ENCODE measurements around the gene RASGEF1B.
"Not testable (repeated sequence)": the region's sequence is repeated elsewhere in the genome, so short reads cannot be mapped to it uniquely, and the experiment has no call there.

RASGEF1B gene

GRCh38 chr4:81410680-81411079, 61.0 kb downstream of the RASGEF1B start:
- Histone ChIP-seq H3K4me1 (ENCODE audit: low read length) (peaks cover 4% of the 10 kb centered on the region), H3K9me3 (ENCODE audit: insufficient read depth, low read length) (no peaks in the 10 kb centered on the region), H3K36me3 (replicated peaks; ENCODE audit: low read depth, low read length) (no peaks in the 10 kb centered on the region), H3K9ac (ENCODE audit: low read length) (no peak overlapping the region), H3K27me3 (ENCODE audit: low read depth, low read length) (no peaks in the 10 kb centered on the region), H4K20me1 (ENCODE audit: insufficient read depth, low read length) (no peaks in the 10 kb centered on the region), H3K79me2 (ENCODE audit: low read length) (no peaks in the 10 kb centered on the region), H3K4me3 (ENCODE audit: low read length) (no peak overlapping the region), H3K4me2 (ENCODE audit: low read length) (no peak overlapping the region), H3K27ac (ENCODE audit: low read length) (no peak overlapping the region), H2AFZ (ENCODE audit: low read depth, low read length) (no peak overlapping the region)
- TF ChIP-seq EZH2phosphoT487 (IDR thresholded peaks at IDR 0.05; ENCODE audit: low read depth) (no peak), CTCF (IDR thresholded peaks at IDR 0.05; ENCODE audit: low read depth, low read length) (no peak)

- Histone ChIP-seq H3K9ac (ENCODE audit: low read length) (no peak overlapping the region), H2AFZ (ENCODE audit: low read depth, low read length) (no peak overlapping the region), H3K36me3 (replicated peaks; ENCODE audit: low read depth, low read length) (no peaks in the 10 kb centered on the region), H3K27me3 (ENCODE audit: low read depth, low read length) (no peaks in the 10 kb centered on the region), H3K4me2 (ENCODE audit: low read length) (no peak overlapping the region), H3K4me1 (ENCODE audit: low read length) (peaks cover 7% of the 10 kb centered on the region), H3K79me2 (ENCODE audit: low read length) (no peaks in the 10 kb centered on the region), H3K9me3 (ENCODE audit: insufficient read depth, low read length) (no peaks in the 10 kb centered on the region), H4K20me1 (ENCODE audit: insufficient read depth, low read length) (no peaks in the 10 kb centered on the region), H3K27ac (ENCODE audit: low read length) (no peak overlapping the region), H3K4me3 (ENCODE audit: low read length) (no peak overlapping the region)
- TF ChIP-seq EZH2phosphoT487 (IDR thresholded peaks at IDR 0.05; ENCODE audit: low read depth): no peak
- TF ChIP-seq CTCF (IDR thresholded peaks at IDR 0.05; ENCODE audit: low read depth, low read length): no peak
Measured at GRCh38 chr4:81409836-81410235, 61.9 kb downstream of the RASGEF1B start.

GRCh38 chr4:81408341-81408740, 63.4 kb downstream of the RASGEF1B start:
- no peak overlapping the region for H3K27ac ChIP-seq (ENCODE audit: low read length)
- TF ChIP-seq EZH2phosphoT487 (IDR thresholded peaks at IDR 0.05; ENCODE audit: low read depth) (no peak), CTCF (IDR thresholded peaks at IDR 0.05; ENCODE audit: low read depth, low read length) (no peak)
- H4K20me1 ChIP-seq (ENCODE audit: insufficient read depth, low read length): no peaks in the 10 kb centered on the region
- H3K27me3 ChIP-seq (ENCODE audit: low read depth, low read length): no peaks in the 10 kb centered on the region
- no peaks in the 10 kb centered on the region for H3K36me3 ChIP-seq (replicated peaks; ENCODE audit: low read depth, low read length)
- no peak overlapping the region for H3K9ac ChIP-seq (ENCODE audit: low read length)
- no peak overlapping the region for H3K4me3 ChIP-seq (ENCODE audit: low read length)
- peaks cover 7% of the 10 kb centered on the region for H3K4me1 ChIP-seq (ENCODE audit: low read length)
- H2AFZ ChIP-seq (ENCODE audit: low read depth, low read length): no peak overlapping the region
- H3K4me2 ChIP-seq (ENCODE audit: low read length): no peak overlapping the region
- no peaks in the 10 kb centered on the region for H3K9me3 ChIP-seq (ENCODE audit: insufficient read depth, low read length)
- no peaks in the 10 kb centered on the region for H3K79me2 ChIP-seq (ENCODE audit: low read length)

GRCh38 chr4:81407726-81408125, 64.0 kb downstream of the RASGEF1B start:
- no peaks in the 10 kb centered on the region for H4K20me1 ChIP-seq (ENCODE audit: insufficient read depth, low read length)
- no peaks in the 10 kb centered on the region for H3K79me2 ChIP-seq (ENCODE audit: low read length)
- no peaks in the 10 kb centered on the region for H3K9me3 ChIP-seq (ENCODE audit: insufficient read depth, low read length)
- peaks cover 7% of the 10 kb centered on the region for H3K4me1 ChIP-seq (ENCODE audit: low read length)
- H2AFZ ChIP-seq (ENCODE audit: low read depth, low read length): no peak overlapping the region
- H3K9ac ChIP-seq (ENCODE audit: low read length): no peak overlapping the region
- H3K4me2 ChIP-seq (ENCODE audit: low read length): no peak overlapping the region
- TF ChIP-seq EZH2phosphoT487 (IDR thresholded peaks at IDR 0.05; ENCODE audit: low read depth) (no peak), CTCF (IDR thresholded peaks at IDR 0.05; ENCODE audit: low read depth, low read length) (no peak)
- H3K36me3 ChIP-seq (replicated peaks; ENCODE audit: low read depth, low read length): no peaks in the 10 kb centered on the region
- no peak overlapping the region for H3K4me3 ChIP-seq (ENCODE audit: low read length)
- no peak overlapping the region for H3K27ac ChIP-seq (ENCODE audit: low read length)
- no peaks in the 10 kb centered on the region for H3K27me3 ChIP-seq (ENCODE audit: low read depth, low read length)

- not testable (repeated sequence) for H3K9me3 ChIP-seq (ENCODE audit: insufficient read depth, low read length); H3K27me3 ChIP-seq (ENCODE audit: low read depth, low read length); H3K9ac ChIP-seq (ENCODE audit: low read length); H3K4me1 ChIP-seq (ENCODE audit: low read length); H3K27ac ChIP-seq (ENCODE audit: low read length); H2AFZ ChIP-seq (ENCODE audit: low read depth, low read length); H4K20me1 ChIP-seq (ENCODE audit: insufficient read depth, low read length); H3K79me2 ChIP-seq (ENCODE audit: low read length); H3K36me3 ChIP-seq (replicated peaks; ENCODE audit: low read depth, low read length)
- Histone ChIP-seq H3K4me3 (ENCODE audit: low read length) (0 out of 2 replicates have a peak overlapping the region, but pooled peaks have one; percentile 43), H3K4me2 (ENCODE audit: low read length) (peak overlapping the region; percentile 58)
Measured at GRCh38 chr4:81406481-81406880, 65.2 kb downstream of the RASGEF1B start.
